ENCODE data around the gene GREB1. TPM values are rescaled to one million over a fixed set of nuclear protein-coding genes. Genes with fewer than 3 reads are reported as not detected.

GREB1 gene
- total and polyA plus RNA-seq, 2 of the 13 experiments (the other 11 are each of a cell fraction or from before 2014, with no cell fraction given), result 31.3 to 61.2 TPM

GRCh38 chr2:11669454-11670291 is 135.8 kb downstream of the GREB1 start, which contains the start of gene NTSR2 (continued):
- no peak for TF ChIP-seq RBM22 (optimal IDR thresholded peaks at IDR 0.05; ENCODE audit: low read length)
- no peak for TF ChIP-seq HHEX (CRISPR knock-in tag; IDR thresholded peaks at IDR 0.05)
- TF ChIP-seq DBP (CRISPR knock-in tag; IDR thresholded peaks at IDR 0.05; ENCODE audit: not compliant biosample characterization), result peak; percentile 99
- peak; percentile 100 for TF ChIP-seq PRMT3 (CRISPR knock-in tag; IDR thresholded peaks at IDR 0.05; ENCODE audit: borderline replicate concordance, low read depth)
- no peak for TF ChIP-seq ZNF646 (CRISPR knock-in tag; IDR thresholded peaks at IDR 0.05)
- TF ChIP-seq ZMYM3 (CRISPR knock-in tag; IDR thresholded peaks at IDR 0.05), result peak; percentile 22; the same call in 1 of the 2 replicates
- TF ChIP-seq ZBTB14 (CRISPR knock-in tag; IDR thresholded peaks at IDR 0.05), result peak; percentile 84
- no peak for TF ChIP-seq HNF4G (IDR thresholded peaks at IDR 0.05; ENCODE audit: borderline replicate concordance, low read depth, low read length)
- peak; percentile 74; the same call in 1 of the 2 replicates for TF ChIP-seq HNF4G (CRISPR knock-in tag; IDR thresholded peaks at IDR 0.05; ENCODE audit: borderline replicate concordance, low read depth)
- no peak for TF ChIP-seq ATF1 (CRISPR knock-in tag; IDR thresholded peaks at IDR 0.05)
- TF ChIP-seq NR0B2 (CRISPR knock-in tag; IDR thresholded peaks at IDR 0.05), result peak; percentile 100
- 0 out of 4 replicates have a peak, but pooled peaks of 1 of the 2 experiments have one; percentile 10 for TF ChIP-seq EP300 (IDR thresholded peaks at IDR 0.05; ENCODE audit: low read depth in 2 of 2, low read length in 2 of 2)
- TF ChIP-seq EP300 (CRISPR knock-in tag; IDR thresholded peaks at IDR 0.05; ENCODE audit: borderline replicate concordance), result 0 out of 2 replicates have a peak, but pooled peaks have one; percentile 60
- TF ChIP-seq HMG20B (CRISPR knock-in tag; conservative IDR thresholded peaks at IDR 0.05), result peak; percentile 44; the same call in 1 of the 2 replicates
- TF ChIP-seq PAF1 (CRISPR knock-in tag; IDR thresholded peaks at IDR 0.05), result no peak
- TF ChIP-seq THYN1 (CRISPR knock-in tag; IDR thresholded peaks at IDR 0.05; ENCODE audit: borderline replicate concordance, low read depth), result peak; percentile 91; the same call in 1 of the 2 replicates
- TF ChIP-seq ZNF3 (CRISPR knock-in tag; IDR thresholded peaks at IDR 0.05), result peak; percentile 82; the same call in 1 of the 2 replicates
- TF ChIP-seq RBFOX2 (IDR thresholded peaks at IDR 0.05; ENCODE audit: low read depth, low read length), result 0 out of 2 replicates have a peak, but pooled peaks have one; percentile 18

Data from HepG2 (cell line).